Neuronal stem cell (in vitro differentiated cells): ENCODE measurements around the gene DIO1.

ENCODE experiments used
- DNase-seq: peaks from one replicate; pipeline ENCODE4 v3.0.0-alpha.2; 2013; ENCODE audit warnings: low spot score
- H2AFZ ChIP-seq: one replicate; pipeline ENCODE4 v1.6.1; 2013; ENCODE audit warnings: mild to moderate bottlenecking, low read length, inconsistent platforms
- H2AK5ac ChIP-seq: 2 replicates; pipeline ENCODE4 v1.6.1; 2013; ENCODE audit warnings: low read depth, mild to moderate bottlenecking, inconsistent platforms, low read length, moderate library complexity, mixed read lengths
- H2BK120ac ChIP-seq: 2 replicates; pipeline ENCODE4 v1.6.1; 2013; ENCODE audit warnings: low read depth, mild to moderate bottlenecking, inconsistent platforms, low read length, moderate library complexity, mixed read lengths
- H2BK12ac ChIP-seq: one replicate; pipeline ENCODE4 v1.6.1; 2013; ENCODE audit warnings: low read length, inconsistent platforms
- H2BK15ac ChIP-seq: 2 replicates; pipeline ENCODE4 v1.6.1; 2013; ENCODE audit warnings: mild to moderate bottlenecking, low read length, inconsistent platforms, mixed read lengths
- H2BK5ac ChIP-seq: one replicate; pipeline ENCODE4 v1.6.1; 2013; ENCODE audit warnings: inconsistent platforms, mild to moderate bottlenecking, low read length, moderate library complexity
- H3K14ac ChIP-seq: one replicate; pipeline ENCODE4 v1.6.1; 2013; ENCODE audit warnings: low read length, inconsistent platforms
- H3K18ac ChIP-seq: 2 replicates; pipeline ENCODE4 v1.6.1; 2013; ENCODE audit warnings: low read length, inconsistent platforms
- H3K23ac ChIP-seq: 2 replicates; pipeline ENCODE4 v1.6.1; 2013; ENCODE audit warnings: low read depth, mild to moderate bottlenecking, mixed read lengths, low read length, inconsistent platforms; ENCODE audit not compliant: poor library complexity
- H3K27ac ChIP-seq: replicated peaks from 3 replicates; pipeline ENCODE4 v1.5.1; 2013; ENCODE audit warnings: low read length, inconsistent platforms
- H3K27me3 ChIP-seq, 3 experiments: 2 replicates each; pipeline ENCODE4 v1.6.1; 2013; ENCODE audit warnings: low read length in 3 of 3, mild to moderate bottlenecking in 2 of 3, inconsistent platforms in 1 of 3, low read depth in 1 of 3, mixed read lengths in 1 of 3, moderate library complexity in 1 of 3; ENCODE audit not compliant: control insufficient read depth in 3 of 3, insufficient read depth in 3 of 3
- H3K36me3 ChIP-seq, 2 donors: replicated peaks in 1 of 2; 2 replicates each; pipeline ENCODE4 v1.6.1; 2013; ENCODE audit warnings: low read length in 2 of 2; ENCODE audit not compliant: control insufficient read depth in 2 of 2, insufficient read depth in 2 of 2
- H3K4ac ChIP-seq: 2 replicates; pipeline ENCODE4 v1.6.1; 2013; ENCODE audit warnings: inconsistent platforms, mild to moderate bottlenecking, low read length, moderate library complexity
- H3K4me1 ChIP-seq, 2 donors: 1 replicate in 1 of 2; 2 replicates in 1 of 2; pipeline ENCODE4 v1.6.1; 2013; ENCODE audit warnings: low read length in 2 of 2, low read depth in 1 of 2; ENCODE audit not compliant: control insufficient read depth in 2 of 2, insufficient read depth in 1 of 2
- H3K4me2 ChIP-seq: one replicate; pipeline ENCODE4 v1.6.1; 2013; ENCODE audit warnings: mild to moderate bottlenecking, low read length, inconsistent platforms; ENCODE audit not compliant: insufficient read depth, poor library complexity, severe bottlenecking
- H3K4me3 ChIP-seq, 2 donors: 2 replicates each; pipeline ENCODE4 v1.5.1; 2013; ENCODE audit warnings: low read length in 2 of 2, mild to moderate bottlenecking in 2 of 2, inconsistent platforms in 1 of 2, moderate library complexity in 1 of 2
- H3K79me1 ChIP-seq: one replicate; pipeline ENCODE4 v1.6.1; 2013; ENCODE audit warnings: low read depth, mild to moderate bottlenecking, inconsistent platforms, low read length, moderate library complexity
- H3K9ac ChIP-seq: one replicate; pipeline ENCODE4 v1.6.1; 2013; ENCODE audit warnings: mild to moderate bottlenecking, low read depth, low read length, inconsistent platforms; ENCODE audit not compliant: poor library complexity
- H3K9me3 ChIP-seq, 2 donors: replicated peaks in 1 of 2; 2 replicates each; pipeline versions ENCODE3 to v1.6.1; 2013; ENCODE audit warnings: low read length in 2 of 2, mild to moderate bottlenecking in 2 of 2, inconsistent platforms in 1 of 2, low read depth in 1 of 2, mixed read lengths in 1 of 2, moderate library complexity in 1 of 2; ENCODE audit not compliant: control insufficient read depth in 2 of 2, insufficient read depth in 1 of 2
- H4K8ac ChIP-seq: one replicate; pipeline ENCODE4 v1.6.1; 2013; ENCODE audit warnings: low read depth, mild to moderate bottlenecking, inconsistent platforms, low read length, moderate library complexity
- H4K91ac ChIP-seq: one replicate; pipeline ENCODE4 v1.6.1; 2013; ENCODE audit warnings: low read length, low read depth, mild to moderate bottlenecking, inconsistent platforms; ENCODE audit not compliant: poor library complexity
- WGBS, 2 donors: extraction: QIAGEN DNeasy Blood & Tissue Kit; methylation state at CpG; one replicate each; pipeline ENCODE4 v1.1.7; 2013; ENCODE audit warnings: missing lambda C conversion rate in 2 of 2, mixed read lengths in 1 of 2; ENCODE audit not compliant: insufficient read length in 2 of 2, insufficient replicate concordance in 1 of 2; ENCODE audit errors: extremely low coverage in 2 of 2; 5-methylcytosine and 5-hydroxymethylcytosine counted together

DIO1 gene

GRCh38 chr1:53894644-53895043, 657 bp downstream of the DIO1 start:
- H3K14ac ChIP-seq, result no peak overlapping the region
- no peak overlapping the region for H2BK12ac ChIP-seq
- H2AK5ac ChIP-seq, result no peak overlapping the region
- no peak overlapping the region for H2BK120ac ChIP-seq
- H3K36me3 ChIP-seq, result no peaks in the 10 kb centered on the region
- no CpG with 5 or more reads among the region's 5 CpGs for WGBS, 2 donors
- no peak overlapping the region for H3K4me2 ChIP-seq
- no peak overlapping the region for H2BK15ac ChIP-seq
- H3K9ac ChIP-seq, result no peak overlapping the region
- no peaks in the 10 kb centered on the region for H3K9me3 ChIP-seq
- no peak overlapping the region for H4K91ac ChIP-seq
- no peaks in the 10 kb centered on the region for H3K79me1 ChIP-seq
- no peak overlapping the region for H3K18ac ChIP-seq
- H3K27me3 ChIP-seq, result no peaks in the 10 kb centered on the region
- H3K23ac ChIP-seq, result no peak overlapping the region
- peaks cover 0 to 1% of the 10 kb centered on the region in 2 donors for H3K4me1 ChIP-seq
- no peak overlapping the region for H2BK5ac ChIP-seq
- no peak for DNase-seq
- H3K4ac ChIP-seq, result no peak overlapping the region
- no peak overlapping the region for H3K4me3 ChIP-seq
- H3K27ac ChIP-seq, result no peak overlapping the region
- no peak overlapping the region for H4K8ac ChIP-seq
- no peak overlapping the region for H2AFZ ChIP-seq

DNA sequence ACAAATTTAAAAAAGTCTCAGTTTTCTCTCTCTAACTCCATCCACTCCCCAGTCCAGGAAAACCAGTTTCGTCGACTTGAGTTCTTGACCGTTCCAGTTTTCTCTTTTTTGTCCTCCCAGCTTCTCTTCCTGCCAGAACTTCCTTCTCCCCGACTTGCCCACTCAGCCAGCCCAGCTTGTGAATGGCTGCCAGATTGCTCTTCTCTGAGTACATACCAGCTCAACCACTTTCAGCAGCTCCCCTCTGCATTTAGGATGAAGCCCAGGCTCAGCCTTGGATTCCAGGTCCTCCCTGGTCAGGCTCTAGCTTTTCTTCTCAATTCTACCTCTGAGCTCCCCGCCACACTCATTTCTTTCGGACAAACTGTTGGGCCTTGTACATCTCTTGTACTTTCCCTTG, 1.4 kb downstream of the DIO1 start:
- Histone ChIP-seq H4K91ac (no peak overlapping the region), H4K8ac (no peak overlapping the region), H2AK5ac (no peak overlapping the region), H3K9ac (no peak overlapping the region), H2BK12ac (no peak overlapping the region), H3K79me1 (no peaks in the 10 kb centered on the region), H3K9me3 (no peaks in the 10 kb centered on the region), H3K27ac (no peak overlapping the region), H3K4ac (no peak overlapping the region), H3K36me3 (no peaks in the 10 kb centered on the region), H2AFZ (no peak overlapping the region), H3K23ac (no peak overlapping the region), H2BK120ac (no peak overlapping the region), H3K4me1 (peaks cover 0 to 1% of the 10 kb centered on the region in 2 donors), H3K4me3 (no peak overlapping the region), H3K14ac (no peak overlapping the region), H2BK5ac (no peak overlapping the region), H3K27me3 (no peaks in the 10 kb centered on the region), H2BK15ac (no peak overlapping the region), H3K18ac (no peak overlapping the region), H3K4me2 (no peak overlapping the region)
- DNase-seq, result no peak
- WGBS, 2 donors, result no CpG with 5 or more reads among the region's 6 CpGs

DNA sequence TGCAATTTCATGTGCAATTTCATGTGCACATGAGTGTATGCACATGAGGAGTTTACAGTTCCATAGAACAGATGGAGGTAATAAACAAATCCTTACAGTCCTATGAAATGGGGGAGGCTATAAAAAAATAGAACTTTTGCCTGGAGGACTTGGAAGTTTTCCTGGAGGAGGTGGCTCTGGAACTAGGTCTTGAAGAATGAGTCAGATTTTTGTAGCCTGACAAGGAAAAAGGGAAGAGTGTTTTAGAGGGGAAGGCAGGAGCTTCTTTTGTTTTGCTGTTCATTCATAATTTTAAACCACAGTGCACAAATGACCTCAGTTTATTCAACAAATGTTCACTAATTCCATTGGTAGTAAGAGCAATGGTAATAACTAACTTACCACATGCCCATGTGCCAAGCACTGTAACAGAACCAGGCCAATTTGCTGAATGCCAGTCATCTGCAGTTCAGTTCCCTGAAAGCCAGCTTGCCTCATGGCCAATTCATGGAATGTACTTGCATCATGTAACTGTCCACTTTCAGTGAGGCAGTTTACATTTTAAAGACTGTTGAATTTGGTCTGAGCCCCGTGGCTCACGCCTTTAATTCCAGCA, 2.7 kb downstream of the DIO1 start:
- Histone ChIP-seq H2BK15ac (no peak overlapping the region), H3K27ac (no peak overlapping the region), H3K4me1 (peaks cover 0 to 1% of the 10 kb centered on the region in 2 donors), H3K79me1 (no peaks in the 10 kb centered on the region), H3K4me2 (no peak overlapping the region), H2BK5ac (no peak overlapping the region), H2BK120ac (no peak overlapping the region), H2AK5ac (no peak overlapping the region), H4K8ac (no peak overlapping the region), H3K9me3 (no peaks in the 10 kb centered on the region), H4K91ac (no peak overlapping the region), H2BK12ac (no peak overlapping the region), H3K4ac (no peak overlapping the region), H3K23ac (no peak overlapping the region), H3K27me3 (no peaks in the 10 kb centered on the region), H3K36me3 (no peaks in the 10 kb centered on the region), H3K9ac (no peak overlapping the region), H3K18ac (no peak overlapping the region), H3K4me3 (no peak overlapping the region), H2AFZ (no peak overlapping the region), H3K14ac (no peak overlapping the region)
- DNase-seq, result no peak
- no CpG with 5 or more reads among the region's 2 CpGs for WGBS, 2 donors

- H3K4ac ChIP-seq, result no peak overlapping the region
- H3K27ac ChIP-seq, result no peak overlapping the region
- H3K9me3 ChIP-seq, result no peaks in the 10 kb centered on the region
- no peak overlapping the region for H2BK12ac ChIP-seq
- H2BK120ac ChIP-seq, result no peak overlapping the region
- H3K4me3 ChIP-seq, result no peak overlapping the region
- H2BK15ac ChIP-seq, result no peak overlapping the region
- H3K4me2 ChIP-seq, result no peak overlapping the region
- H3K36me3 ChIP-seq, result no peaks in the 10 kb centered on the region
- H2AFZ ChIP-seq, result no peak overlapping the region
- no peak overlapping the region for H2AK5ac ChIP-seq
- H3K9ac ChIP-seq, result no peak overlapping the region
- no peaks in the 10 kb centered on the region for H3K4me1 ChIP-seq
- H3K23ac ChIP-seq, result no peak overlapping the region
- no peaks in the 10 kb centered on the region for H3K79me1 ChIP-seq
- no CpG with 5 or more reads among the region's 2 CpGs for WGBS, 2 donors
- H3K27me3 ChIP-seq, result no peaks in the 10 kb centered on the region
- no peak for DNase-seq
- no peak overlapping the region for H2BK5ac ChIP-seq
- no peak overlapping the region for H3K14ac ChIP-seq
- no peak overlapping the region for H3K18ac ChIP-seq
- H4K8ac ChIP-seq, result no peak overlapping the region
- no peak overlapping the region for H4K91ac ChIP-seq
Measured at GRCh38 chr1:53899206-53899628, 5.2 kb downstream of the DIO1 start.
